Ovary (tissue), 3 donors: ENCODE data around the gene ROMO1.

Source experiments
- EP300 ChIP-seq: sonication (generic); formaldehyde crosslinking; IDR thresholded peaks from one replicate; pipeline ENCODE4 v1.6.1; 2017; ENCODE audit warnings: antibody characterized with exemption
- POLR2A ChIP-seq: fragments of 450-650 bp; IDR thresholded peaks from one replicate; pipeline ENCODE4 v1.6.1; 2017; ENCODE audit warnings: antibody characterized with exemption, mild to moderate bottlenecking, moderate library complexity
- TF ChIP-seq, protein P1 (sequence below), 3 donors: fragments of 450-650 bp in 2 of 3; fragments of 200-600 bp in 1 of 3; IDR thresholded peaks; one replicate each; pipeline versions ENCODE4 v1.5.1 to v1.8.0; 2016 to 2022; ENCODE audit warnings: antibody characterized with exemption in 3 of 3, mild to moderate bottlenecking in 1 of 3
- donor health status: DM: no; HTN: no; CAD: no.

DNA sequence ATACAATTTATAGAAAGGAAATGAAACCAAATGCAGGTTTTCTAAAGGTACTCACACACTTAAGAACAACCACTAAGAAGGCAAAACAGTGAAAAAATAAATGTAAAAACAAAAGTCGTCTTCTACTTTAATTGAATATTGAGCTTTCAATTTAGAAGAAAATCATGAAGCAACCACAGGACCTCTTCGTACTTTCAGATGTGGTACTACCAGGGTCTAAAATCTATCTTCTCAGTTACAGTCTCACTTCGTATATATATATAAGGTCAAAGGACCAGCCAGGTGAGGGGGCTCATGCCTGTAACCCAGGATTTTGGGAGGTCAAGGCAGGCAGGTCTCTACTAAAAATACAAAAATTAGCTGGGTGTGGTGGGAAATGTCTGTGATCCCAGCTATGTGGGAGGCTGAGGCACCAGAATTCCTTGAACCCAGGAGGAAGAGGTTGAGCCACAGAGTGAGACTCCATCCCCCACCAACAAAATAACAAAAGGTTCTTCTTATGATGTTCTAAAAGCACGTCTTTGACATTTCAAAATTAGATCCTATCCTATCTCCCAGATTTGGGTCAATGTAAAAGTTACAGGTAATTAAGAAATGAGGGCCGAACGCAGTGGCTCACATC is 12.5 kb downstream of the ROMO1 start:
- TF ChIP-seq POLR2A (no peak), EP300 (no peak)
- TF ChIP-seq, protein P1, sequence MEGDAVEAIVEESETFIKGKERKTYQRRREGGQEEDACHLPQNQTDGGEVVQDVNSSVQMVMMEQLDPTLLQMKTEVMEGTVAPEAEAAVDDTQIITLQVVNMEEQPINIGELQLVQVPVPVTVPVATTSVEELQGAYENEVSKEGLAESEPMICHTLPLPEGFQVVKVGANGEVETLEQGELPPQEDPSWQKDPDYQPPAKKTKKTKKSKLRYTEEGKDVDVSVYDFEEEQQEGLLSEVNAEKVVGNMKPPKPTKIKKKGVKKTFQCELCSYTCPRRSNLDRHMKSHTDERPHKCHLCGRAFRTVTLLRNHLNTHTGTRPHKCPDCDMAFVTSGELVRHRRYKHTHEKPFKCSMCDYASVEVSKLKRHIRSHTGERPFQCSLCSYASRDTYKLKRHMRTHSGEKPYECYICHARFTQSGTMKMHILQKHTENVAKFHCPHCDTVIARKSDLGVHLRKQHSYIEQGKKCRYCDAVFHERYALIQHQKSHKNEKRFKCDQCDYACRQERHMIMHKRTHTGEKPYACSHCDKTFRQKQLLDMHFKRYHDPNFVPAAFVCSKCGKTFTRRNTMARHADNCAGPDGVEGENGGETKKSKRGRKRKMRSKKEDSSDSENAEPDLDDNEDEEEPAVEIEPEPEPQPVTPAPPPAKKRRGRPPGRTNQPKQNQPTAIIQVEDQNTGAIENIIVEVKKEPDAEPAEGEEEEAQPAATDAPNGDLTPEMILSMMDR (IDR thresholded peaks at IDR 0.05), result no peak
